Measurements from ENCODE around the gene PRKN.

PRKN gene

GRCh38 chr6:162369091-162369490 lies 358.5 kb downstream of the PRKN start:
- no peak for DNase-seq

GRCh38 chr6:162364488-162364887 lies 363.1 kb downstream of the PRKN start:
- no peak for DNase-seq

GRCh38 chr6:162363757-162364156 lies 363.8 kb downstream of the PRKN start:
- no peak for DNase-seq

GRCh38 chr6:162360901-162361567 lies 366.5 kb downstream of the PRKN start:
- DNase-seq: no peak

- DNase-seq: no peak
Observed at GRCh38 chr6:162358625-162359024, 368.9 kb downstream of the PRKN start.

GRCh38 chr6:162345051-162345511 lies 382.5 kb downstream of the PRKN start:
- no peak for DNase-seq

- DNase-seq: no peak
Observed at GRCh38 chr6:162344646-162345010, 382.9 kb downstream of the PRKN start.

- no peak for DNase-seq
Observed at GRCh38 chr6:162343936-162344645, 383.5 kb downstream of the PRKN start.

- DNase-seq: no peak
Observed at GRCh38 chr6:162343198-162343935, 384.2 kb downstream of the PRKN start.

- no peak for DNase-seq
Observed at GRCh38 chr6:162337412-162337811, 390.2 kb downstream of the PRKN start.

GRCh38 chr6:162336359-162336758 lies 391.2 kb downstream of the PRKN start:
- no peak for DNase-seq

GRCh38 chr6:162332365-162332764 lies 395.2 kb downstream of the PRKN start:
- DNase-seq: no peak

- no peak for DNase-seq
Observed at GRCh38 chr6:162331911-162332310, 395.7 kb downstream of the PRKN start.

GRCh38 chr6:162325826-162326225 lies 401.7 kb downstream of the PRKN start:
- no peak for DNase-seq

GRCh38 chr6:162325051-162325450 lies 402.5 kb downstream of the PRKN start:
- no peak for DNase-seq

GRCh38 chr6:162315291-162315690 lies 412.3 kb downstream of the PRKN start:
- DNase-seq: no peak

GRCh38 chr6:162313922-162314660 lies 413.5 kb downstream of the PRKN start:
- DNase-seq: no peak

GRCh38 chr6:162307865-162308264 lies 419.7 kb downstream of the PRKN start:
- no peak for DNase-seq

- DNase-seq: no peak
Observed at GRCh38 chr6:162306616-162307015, 420.9 kb downstream of the PRKN start.

GRCh38 chr6:162301128-162301527 lies 426.4 kb downstream of the PRKN start:
- DNase-seq: no peak

- no peak for DNase-seq
Observed at GRCh38 chr6:162294029-162294428, 433.5 kb downstream of the PRKN start.

- DNase-seq: no peak
Observed at GRCh38 chr6:162292915-162293314, 434.7 kb downstream of the PRKN start.

GRCh38 chr6:162290846-162291465 lies 436.6 kb downstream of the PRKN start:
- no peak for DNase-seq
